ENCODE measurements around the gene FUT2.

- no peak for TF ChIP-seq CTCF (IDR thresholded peaks at IDR 0.05; ENCODE audit: borderline replicate concordance, extremely low read depth, low read length, poor library complexity, severe bottlenecking)
- no peak for TF ChIP-seq EZH2 (IDR thresholded peaks at IDR 0.05; ENCODE audit: borderline replicate concordance, low read depth, low read length, severe bottlenecking)
These were observed 34.7 kb upstream of the FUT2 start for GRCh38 chr19:48660852-48661710.
